HAP-1 (cell line): Measurements from ENCODE around the gene C21orf58.

ENCODE experiments used
- DNase-seq, 2 experiments: peaks; one replicate each; pipeline ENCODE4 v3.0.0-alpha.2; 2016 to 2020; ENCODE audit warnings: low spot score in 2 of 2
- H3K27me3 ChIP-seq: fragments of 250-450 bp; sonication (Bioruptor Pico); 2 replicates; pipeline ENCODE4 v1.5.1; 2020; ENCODE audit warnings: low read depth, mild to moderate bottlenecking, moderate library complexity
- H3K36me3 ChIP-seq: fragments of 250-450 bp; sonication (Bioruptor Pico); replicated peaks from 2 replicates; pipeline ENCODE4 v1.5.1; 2020; ENCODE audit warnings: mild to moderate bottlenecking
- H3K4me1 ChIP-seq: fragments of 250-450 bp; sonication (Bioruptor Pico); 2 replicates; pipeline ENCODE4 v1.5.1; 2020; ENCODE audit warnings: mild to moderate bottlenecking
- H3K4me3 ChIP-seq: fragments of 250-450 bp; sonication (Bioruptor Pico); 2 replicates; pipeline ENCODE4 v1.5.1; 2020; ENCODE audit warnings: mild to moderate bottlenecking, moderate library complexity
- H3K9me3 ChIP-seq: fragments of 250-450 bp; sonication (Bioruptor Pico); 2 replicates; pipeline ENCODE4 v1.5.1; 2020; ENCODE audit warnings: mild to moderate bottlenecking, moderate library complexity
- in situ Hi-C: fragments of 300-500 bp; cut with MboI; formaldehyde crosslinking; loops from 3 replicates; pipeline ENCODE4 v1.14.3; 2020; ENCODE audit warnings: low sequenced_read_pairs, inconsistent platforms, mixed read lengths

Gene C21orf58

GRCh38 chr21:46287541-46287940 is 36.1 kb downstream of the C21orf58 start:
- in situ Hi-C loops, result no loop called here
- peaks cover 36% of the 10 kb centered on the region for H3K36me3 ChIP-seq

GRCh38 chr21:46286648-46287002 is 37.0 kb downstream of the C21orf58 start:
- Histone ChIP-seq H3K36me3 (peaks cover 40% of the 10 kb centered on the region), H3K4me3 (peak overlapping the region; percentile 81), H3K9me3 (peaks cover 17% of the 10 kb centered on the region), H3K27me3 (no peaks in the 10 kb centered on the region), H3K4me1 (peaks cover 27% of the 10 kb centered on the region)
- in situ Hi-C loops, result no loop called here
- DNase-seq, result no peak

More at GRCh38 chr21:46287541-46287940, 36.1 kb downstream of the C21orf58 start:
- Histone ChIP-seq H3K27me3 (no peaks in the 10 kb centered on the region), H3K4me3 (peak overlapping the region; percentile 81), H3K9me3 (peaks cover 14% of the 10 kb centered on the region), H3K4me1 (peaks cover 27% of the 10 kb centered on the region)
- DNase-seq, result no peak

- H3K27me3 ChIP-seq, result no peaks in the 10 kb centered on the region
- in situ Hi-C loops, result no loop called here
- peak within 1 kb of the TSS; percentile 81 for H3K4me3 ChIP-seq
- peaks cover 17% of the 10 kb centered on the region for H3K9me3 ChIP-seq
- H3K36me3 ChIP-seq, result peaks cover 42% of the 10 kb centered on the region
- H3K4me1 ChIP-seq, result peaks cover 27% of the 10 kb centered on the region
- DNase-seq, result peak; percentile 86 to 93
These were observed 37.7 kb downstream of the C21orf58 start, which contains the start of gene YBEY for GRCh38 chr21:46285761-46286647. YBEY (plus strand) TSS chr21:46286342; CDS start chr21:46286914, 572 bp downstream.

GRCh38 chr21:46285206-46285661 is 38.4 kb downstream of the C21orf58 start, which contains the start of gene MCM3AP:
MCM3AP (minus strand) TSS chr21:46285611; CDS start chr21:46285286, 325 bp downstream.
- Histone ChIP-seq H3K36me3 (peaks cover 50% of the 10 kb centered on the region), H3K9me3 (peaks cover 17% of the 10 kb centered on the region), H3K4me3 (peak within 1 kb of the TSS; percentile 81), H3K4me1 (peaks cover 27% of the 10 kb centered on the region), H3K27me3 (no peaks in the 10 kb centered on the region)
- in situ Hi-C loops, result no loop called here
- DNase-seq, result no peak

GRCh38 chr21:46284733-46285132 is 38.9 kb downstream of the C21orf58 start:
- DNase-seq, result no peak
- Histone ChIP-seq H3K27me3 (no peaks in the 10 kb centered on the region), H3K4me1 (peaks cover 27% of the 10 kb centered on the region), H3K4me3 (no peak overlapping the region; the same call in 1 of the 2 replicates), H3K36me3 (peaks cover 55% of the 10 kb centered on the region), H3K9me3 (peaks cover 17% of the 10 kb centered on the region)
- in situ Hi-C loops, result no loop called here

GRCh38 chr21:46284077-46284644 is 39.5 kb downstream of the C21orf58 start:
- no peak overlapping the region; the same call in 1 of the 2 replicates for H3K4me3 ChIP-seq
- no peak for DNase-seq

GRCh38 chr21:46274797-46275390 is 48.8 kb downstream of the C21orf58 start:
- in situ Hi-C loops, result no loop called here
- H3K27me3 ChIP-seq, result no peaks in the 10 kb centered on the region
- H3K4me1 ChIP-seq, result no peaks in the 10 kb centered on the region
- no peak overlapping the region for H3K4me3 ChIP-seq
- peaks cover 88% of the 10 kb centered on the region for H3K36me3 ChIP-seq
- H3K9me3 ChIP-seq, result no peaks in the 10 kb centered on the region
- DNase-seq, result no peak

More at GRCh38 chr21:46284077-46284644, 39.5 kb downstream of the C21orf58 start:
- H3K9me3 ChIP-seq, result peaks cover 17% of the 10 kb centered on the region
- peaks cover 27% of the 10 kb centered on the region for H3K4me1 ChIP-seq
- in situ Hi-C loops, result no loop called here
- H3K36me3 ChIP-seq, result peaks cover 61% of the 10 kb centered on the region
- H3K27me3 ChIP-seq, result no peaks in the 10 kb centered on the region

GRCh38 chr21:46273341-46273740 is 50.3 kb downstream of the C21orf58 start:
- H3K9me3 ChIP-seq, result no peaks in the 10 kb centered on the region
- no peak for DNase-seq
- no peak overlapping the region for H3K4me3 ChIP-seq
- peaks cover 90% of the 10 kb centered on the region for H3K36me3 ChIP-seq
- no peaks in the 10 kb centered on the region for H3K27me3 ChIP-seq
- no peaks in the 10 kb centered on the region for H3K4me1 ChIP-seq
- in situ Hi-C loops, result no loop called here

GRCh38 chr21:46269466-46269865 is 54.2 kb downstream of the C21orf58 start:
- Histone ChIP-seq H3K36me3 (peaks cover 97% of the 10 kb centered on the region), H3K27me3 (no peaks in the 10 kb centered on the region), H3K9me3 (no peaks in the 10 kb centered on the region), H3K4me3 (no peak overlapping the region), H3K4me1 (no peaks in the 10 kb centered on the region)
- no peak for DNase-seq
- in situ Hi-C loops, result no loop called here

GRCh38 chr21:46268371-46268770 is 55.3 kb downstream of the C21orf58 start:
- no peaks in the 10 kb centered on the region for H3K27me3 ChIP-seq
- no peak for DNase-seq
- peaks cover 91% of the 10 kb centered on the region for H3K36me3 ChIP-seq
- no peaks in the 10 kb centered on the region for H3K4me1 ChIP-seq
- no peaks in the 10 kb centered on the region for H3K9me3 ChIP-seq
- in situ Hi-C loops, result no loop called here
- no peak overlapping the region for H3K4me3 ChIP-seq

GRCh38 chr21:46266946-46267345 is 56.7 kb downstream of the C21orf58 start:
- Histone ChIP-seq H3K4me3 (no peak overlapping the region), H3K4me1 (no peaks in the 10 kb centered on the region), H3K36me3 (peaks cover 81% of the 10 kb centered on the region), H3K9me3 (no peaks in the 10 kb centered on the region), H3K27me3 (no peaks in the 10 kb centered on the region)
- in situ Hi-C loops, result no loop called here
- DNase-seq, result no peak

- H3K9me3 ChIP-seq, result no peaks in the 10 kb centered on the region
- H3K27me3 ChIP-seq, result no peaks in the 10 kb centered on the region
- H3K4me3 ChIP-seq, result no peak overlapping the region
- peaks cover 80% of the 10 kb centered on the region for H3K36me3 ChIP-seq
- in situ Hi-C loops, result no loop called here
- no peak for DNase-seq
- H3K4me1 ChIP-seq, result no peaks in the 10 kb centered on the region
These were observed 57.7 kb downstream of the C21orf58 start for GRCh38 chr21:46265736-46266525.

- DNase-seq, result peak in 1 of 2 experiments; percentile 39
- Histone ChIP-seq H3K4me3 (no peak overlapping the region), H3K36me3 (peaks cover 79% of the 10 kb centered on the region), H3K4me1 (no peaks in the 10 kb centered on the region), H3K27me3 (no peaks in the 10 kb centered on the region), H3K9me3 (no peaks in the 10 kb centered on the region)
- in situ Hi-C loops, result no loop called here
These were observed 59.0 kb downstream of the C21orf58 start for GRCh38 chr21:46264690-46265144.
